NK-92 (cell line): ENCODE data around the gene GPATCH8.
"Not testable (repeated sequence)": the region's sequence is repeated elsewhere in the genome, so short reads cannot be mapped to it uniquely, and the experiment has no call there.

Source experiments
- DNase-seq: peaks from one replicate; lab custom pipeline; 2025; ENCODE audit not compliant: unreplicated experiment; lab: John Stamatoyannopoulos, UW

Gene GPATCH8

GRCh38 chr17:44398692-44399691 lies 104.2 kb downstream of the GPATCH8 start:
- DNase-seq = no peak

GRCh38 chr17:44397479-44398440 lies 105.4 kb downstream of the GPATCH8 start:
- no peak for DNase-seq

GRCh38 chr17:44396946-44397345 lies 106.3 kb downstream of the GPATCH8 start:
- DNase-seq = no peak

GRCh38 chr17:44394833-44395232 lies 108.4 kb downstream of the GPATCH8 start:
- DNase-seq = no peak

GRCh38 chr17:44394112-44394511 lies 109.1 kb downstream of the GPATCH8 start:
- DNase-seq = not testable (repeated sequence)

GRCh38 chr17:44390250-44390870 lies 112.8 kb downstream of the GPATCH8 start:
- no peak for DNase-seq

- no peak for DNase-seq
Measured at GRCh38 chr17:44389723-44390202, 113.4 kb downstream of the GPATCH8 start.

- no peak for DNase-seq
Measured at GRCh38 chr17:44389281-44389680, 113.9 kb downstream of the GPATCH8 start, which contains the start of gene ITGA2B. TSS of gene ITGA2B (minus strand) at chr17:44389649. CDS start at chr17:44389473, 176 bp downstream.

GRCh38 chr17:44387804-44388203 lies 115.4 kb downstream of the GPATCH8 start:
- no peak for DNase-seq

- no peak for DNase-seq
Measured at GRCh38 chr17:44386182-44386525, 117.1 kb downstream of the GPATCH8 start.

GRCh38 chr17:44385287-44386181 lies 117.7 kb downstream of the GPATCH8 start:
- DNase-seq = no peak

GRCh38 chr17:44384823-44385286 lies 118.4 kb downstream of the GPATCH8 start:
- no peak for DNase-seq

- no peak for DNase-seq
Measured at GRCh38 chr17:44384281-44384822, 118.9 kb downstream of the GPATCH8 start.

GRCh38 chr17:44383861-44384260 lies 119.3 kb downstream of the GPATCH8 start:
- DNase-seq = no peak

- DNase-seq = no peak
Measured at GRCh38 chr17:44383363-44383762, 119.8 kb downstream of the GPATCH8 start.

- no peak for DNase-seq
Measured at GRCh38 chr17:44382917-44383316, 120.3 kb downstream of the GPATCH8 start.

- DNase-seq = no peak
Measured at GRCh38 chr17:44381810-44382305, 121.3 kb downstream of the GPATCH8 start.

GRCh38 chr17:44380767-44381166 lies 122.4 kb downstream of the GPATCH8 start:
- no peak for DNase-seq

GRCh38 chr17:44379887-44380286 lies 123.3 kb downstream of the GPATCH8 start:
- DNase-seq = no peak
